ENCODE results near the gene APOC3. TPM values are rescaled to one million over a fixed set of nuclear protein-coding genes. Genes with fewer than 3 reads are reported as not detected.

The APOC3 gene
- total and polyA plus RNA-seq, 2 experiments from 2014 or later, result 2,125 to 2,309 TPM

DNA sequence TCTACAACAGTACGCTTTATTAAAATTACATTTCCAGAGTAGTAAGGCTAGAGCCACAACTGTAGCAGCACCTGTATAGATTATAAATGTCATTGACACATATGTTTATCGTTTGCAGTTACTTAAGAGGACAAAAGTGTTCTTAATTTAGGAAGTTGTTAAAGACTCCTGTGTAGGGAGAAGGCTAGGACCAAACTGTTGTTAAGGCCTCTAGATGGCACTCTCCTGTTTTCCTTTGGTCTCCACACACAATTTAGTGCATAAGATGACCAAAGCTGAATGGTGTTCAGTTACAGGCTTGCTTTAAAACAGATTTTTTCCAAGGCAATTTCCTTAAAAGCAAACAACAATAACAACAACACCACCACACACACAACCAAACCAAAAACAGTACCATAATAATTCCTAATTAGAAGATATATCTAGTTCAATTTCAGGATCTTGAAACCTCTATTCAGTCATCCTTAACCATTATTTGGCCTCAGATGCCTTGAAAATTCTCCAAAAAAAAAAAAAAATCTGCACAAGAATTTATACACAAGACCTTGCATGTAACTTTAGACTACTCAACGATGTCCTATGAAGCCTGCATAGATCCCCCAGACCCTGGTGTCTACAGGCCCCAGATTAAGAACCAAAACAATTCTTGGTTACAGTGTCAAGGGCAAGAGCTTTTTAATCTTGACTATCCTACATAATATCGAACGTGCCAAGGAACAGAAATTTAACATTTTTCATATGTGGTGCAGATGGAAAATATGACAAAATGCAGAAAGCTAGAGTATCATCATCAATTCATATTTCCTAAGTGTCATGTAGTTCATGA lies 50.3 kb downstream of the APOC3 start:
- H3K27ac ChIP-seq, result no peak overlapping the region
- no peaks in the 10 kb centered on the region for H3K79me2 ChIP-seq
- no peaks in the 10 kb centered on the region for H3K36me3 ChIP-seq (replicated peaks; ENCODE audit: insufficient read depth, low read depth)
- H3K27me3 ChIP-seq, result no peaks in the 10 kb centered on the region
- peak; percentile 80 for DNase-seq (ENCODE audit: low spot score)
- 61% methylated on average over 5 of the region's 5 CpGs for WGBS (ENCODE audit: low lambda C conversion rate, missing lambda C conversion rate)
- H3K9me2 ChIP-seq (replicated peaks; ENCODE audit: insufficient read depth), result no peaks in the 10 kb centered on the region
- H3K4me1 ChIP-seq (ENCODE audit: insufficient read depth), result no peaks in the 10 kb centered on the region
- TF ChIP-seq EZH2 (IDR thresholded peaks at IDR 0.05; ENCODE audit: borderline replicate concordance) (no peak), CTCF (IDR thresholded peaks at IDR 0.05; ENCODE audit: poor library complexity) (peak; percentile 83), EZH2phosphoT487 (IDR thresholded peaks at IDR 0.05; ENCODE audit: low read depth, severe bottlenecking, unreplicated experiment) (no peak)
- H4K20me1 ChIP-seq (ENCODE audit: insufficient read depth, poor library complexity, severe bottlenecking), result no peaks in the 10 kb centered on the region
- no peak overlapping the region for H3K4me2 ChIP-seq
- H2AFZ ChIP-seq, result no peak overlapping the region
- no peak overlapping the region for H3K4me3 ChIP-seq
- no peaks in the 10 kb centered on the region for H3K9me3 ChIP-seq (ENCODE audit: low read depth)

DNA sequence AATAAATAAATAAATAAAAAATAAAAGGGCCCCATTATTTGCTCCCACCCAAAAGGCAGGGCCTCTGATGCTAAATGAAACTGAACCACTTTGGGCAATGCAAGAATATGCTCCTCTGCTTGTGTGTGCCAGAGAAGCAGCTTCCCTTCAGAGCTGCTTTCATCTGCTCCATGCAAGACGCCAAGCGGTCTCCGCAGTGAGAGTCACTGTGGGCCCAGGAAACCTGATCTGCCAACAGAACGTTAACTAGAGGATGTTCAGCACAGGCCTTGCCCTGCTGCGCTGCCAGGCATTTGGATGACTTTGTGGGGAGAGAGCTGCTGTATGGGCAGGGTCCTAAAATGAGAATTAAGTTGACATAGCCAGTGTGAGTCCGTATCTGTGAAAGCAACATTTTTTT lies 51.4 kb downstream of the APOC3 start:
- Histone ChIP-seq H3K27ac (no peak overlapping the region), H3K4me1 (ENCODE audit: insufficient read depth) (no peaks in the 10 kb centered on the region), H3K79me2 (no peaks in the 10 kb centered on the region), H3K27me3 (no peaks in the 10 kb centered on the region), H3K4me3 (no peak overlapping the region), H2AFZ (no peak overlapping the region), H3K9me3 (ENCODE audit: low read depth) (no peaks in the 10 kb centered on the region), H3K36me3 (replicated peaks; ENCODE audit: insufficient read depth, low read depth) (no peaks in the 10 kb centered on the region), H4K20me1 (ENCODE audit: insufficient read depth, poor library complexity, severe bottlenecking) (no peaks in the 10 kb centered on the region), H3K4me2 (no peak overlapping the region), H3K9me2 (replicated peaks; ENCODE audit: insufficient read depth) (no peaks in the 10 kb centered on the region)
- TF ChIP-seq EZH2phosphoT487 (IDR thresholded peaks at IDR 0.05; ENCODE audit: low read depth, severe bottlenecking, unreplicated experiment) (no peak), CTCF (IDR thresholded peaks at IDR 0.05; ENCODE audit: poor library complexity) (no peak), EZH2 (IDR thresholded peaks at IDR 0.05; ENCODE audit: borderline replicate concordance) (no peak)
- 84% methylated on average over 6 of the region's 6 CpGs for WGBS (ENCODE audit: low lambda C conversion rate, missing lambda C conversion rate)
- no peak for DNase-seq (ENCODE audit: low spot score)

- H3K36me3 ChIP-seq (replicated peaks; ENCODE audit: insufficient read depth, low read depth), result no peaks in the 10 kb centered on the region
- no peak overlapping the region for H3K4me2 ChIP-seq
- no peak overlapping the region for H2AFZ ChIP-seq
- H3K9me3 ChIP-seq (ENCODE audit: low read depth), result no peaks in the 10 kb centered on the region
- no peak overlapping the region for H3K27ac ChIP-seq
- H3K4me3 ChIP-seq, result no peak overlapping the region
- no peaks in the 10 kb centered on the region for H3K4me1 ChIP-seq (ENCODE audit: insufficient read depth)
- H3K27me3 ChIP-seq, result no peaks in the 10 kb centered on the region
- no peaks in the 10 kb centered on the region for H3K9me2 ChIP-seq (replicated peaks; ENCODE audit: insufficient read depth)
- no peaks in the 10 kb centered on the region for H4K20me1 ChIP-seq (ENCODE audit: insufficient read depth, poor library complexity, severe bottlenecking)
- H3K79me2 ChIP-seq, result no peaks in the 10 kb centered on the region
- no peak for DNase-seq (ENCODE audit: low spot score)
- TF ChIP-seq CTCF (IDR thresholded peaks at IDR 0.05; ENCODE audit: poor library complexity), result no peak
Observed at GRCh38 chr11:116882386-116882785, 52.7 kb downstream of the APOC3 start.

Other genes with a start within 250 kb of the APOC3 start
- gene BUD13, start 56.9 kb upstream of the APOC3 start, total RNA-seq, result 11.8 and 12.6 TPM in 2 replicates
- 9.9 and 11.1 TPM in 2 replicates for gene BUD13, start 56.9 kb upstream of the APOC3 start, polyA plus RNA-seq
- 38.3 and 38.6 TPM in 2 replicates for gene ZPR1, start 41.9 kb upstream of the APOC3 start, total RNA-seq
- 50.1 and 53.3 TPM in 2 replicates for gene ZPR1, start 41.9 kb upstream of the APOC3 start, polyA plus RNA-seq
- 16.3 and 20.3 TPM in 2 replicates for gene APOA5, start 38.0 kb upstream of the APOC3 start, total RNA-seq
- gene APOA5, start 38.0 kb upstream of the APOC3 start, polyA plus RNA-seq, result 13.4 and 14.6 TPM in 2 replicates
- 1,055 and 1,133 TPM in 2 replicates for gene APOA4, start 6.6 kb upstream of the APOC3 start, total RNA-seq
- 548 and 810 TPM in 2 replicates for gene APOA4, start 6.6 kb upstream of the APOC3 start, polyA plus RNA-seq
- 4,253 and 4,361 TPM in 2 replicates for gene APOA1, start 7.7 kb downstream of the APOC3 start, total RNA-seq
- gene APOA1, start 7.7 kb downstream of the APOC3 start, polyA plus RNA-seq, result 5,326 and 7,624 TPM in 2 replicates